OCI-LY3 (cell line): ENCODE results near the gene HEY2.
A peak's percentile ranks its signal among the peaks of the same experiment; 100 is the strongest.

Source experiments
- H2AFZ ChIP-seq: fragments of 200-600, 300-600 bp; shearing (Covaris generic); 2 replicates; pipeline ENCODE4 v1.6.0; 2014; ENCODE audit warnings: antibody characterized with exemption, low read depth, low read length
- H3K27ac ChIP-seq: fragments of 200-600, 300-600 bp; sonication (generic); 2 replicates; pipeline ENCODE4 v1.5.1; 2014; ENCODE audit warnings: mild to moderate bottlenecking, low read length, moderate library complexity, mixed read lengths
- H3K27me3 ChIP-seq: fragments of 200-600, 300-600 bp; sonication (generic); 2 replicates; pipeline ENCODE4 v1.6.1; 2014; ENCODE audit warnings: low read depth, low read length, mixed read lengths
- H3K36me3 ChIP-seq: fragments of 200-600, 300-600 bp; sonication (generic); replicated peaks from 2 replicates; pipeline ENCODE3; 2014; ENCODE audit warnings: low read depth, low read length, mixed read lengths
- H3K4me1 ChIP-seq: fragments of 300-600, 200-600 bp; sonication (generic); 2 replicates; pipeline ENCODE4 v1.6.1; 2014; ENCODE audit warnings: low read length, mixed read lengths
- H3K4me2 ChIP-seq: fragments of 200-600, 300-600 bp; sonication (generic); 2 replicates; pipeline ENCODE4 v1.6.1; 2014; ENCODE audit warnings: low read length, mixed read lengths
- H3K4me3 ChIP-seq: fragments of 300-600, 200-600 bp; sonication (generic); 2 replicates; pipeline ENCODE4 v1.5.1; 2014; ENCODE audit warnings: antibody characterized with exemption, mild to moderate bottlenecking, low read length, moderate library complexity
- H3K79me2 ChIP-seq: fragments of 300-600, 200-600 bp; shearing (Covaris generic); 2 replicates; pipeline ENCODE4 v1.6.1; 2014; ENCODE audit warnings: mild to moderate bottlenecking, low read length, mixed read lengths
- H3K9ac ChIP-seq: fragments of 300-600, 200-600 bp; shearing (Covaris generic); 2 replicates; pipeline ENCODE4 v1.6.0; 2014; ENCODE audit warnings: mild to moderate bottlenecking, low read length, moderate library complexity
- H3K9me3 ChIP-seq: fragments of 200-600, 300-600 bp; shearing (Covaris generic); 2 replicates; pipeline ENCODE4 v1.6.1; 2014; ENCODE audit warnings: low read length, mixed read lengths; ENCODE audit not compliant: insufficient read depth
- H4K20me1 ChIP-seq: fragments of 200-600, 300-600 bp; sonication (generic); 2 replicates; pipeline ENCODE4 v1.6.1; 2016; ENCODE audit warnings: low read length, mixed read lengths; ENCODE audit not compliant: insufficient read depth
- CTCF ChIP-seq: fragments of 200-600, 300-600 bp; sonication (generic); IDR thresholded peaks from 2 replicates; pipeline ENCODE4 v1.5.1; 2014; ENCODE audit warnings: antibody characterized with exemption, low read length, low read depth
- EZH2phosphoT487 ChIP-seq: fragments of 200-600 bp; shearing (Covaris generic); IDR thresholded peaks from 2 replicates; pipeline ENCODE4 v1.6.1; 2018; ENCODE audit warnings: antibody characterized with exemption, mixed run types, low read depth

The HEY2 gene

GRCh38 chr6:125797886-125798444 is 48.5 kb downstream of the HEY2 start:
- H3K36me3 ChIP-seq = peaks cover 10% of the 10 kb centered on the region
- H3K4me3 ChIP-seq = peak overlapping the region; percentile 38; the same call in 1 of the 2 replicates
- H3K27me3 ChIP-seq = no peaks in the 10 kb centered on the region
- H3K27ac ChIP-seq = peak overlapping the region; percentile 97
- TF ChIP-seq EZH2phosphoT487 (no peak), CTCF (no peak)
- H3K9ac ChIP-seq = peak overlapping the region; percentile 51
- H4K20me1 ChIP-seq = no peaks in the 10 kb centered on the region
- no peak overlapping the region for H2AFZ ChIP-seq
- peaks cover 89% of the 10 kb centered on the region for H3K4me1 ChIP-seq
- no peaks in the 10 kb centered on the region for H3K9me3 ChIP-seq
- peaks cover 87% of the 10 kb centered on the region for H3K79me2 ChIP-seq
- peak overlapping the region; percentile 73 for H3K4me2 ChIP-seq

GRCh38 chr6:125798734-125799508 is 49.5 kb downstream of the HEY2 start:
- peaks cover 10% of the 10 kb centered on the region for H3K36me3 ChIP-seq
- H3K9me3 ChIP-seq = no peaks in the 10 kb centered on the region
- TF ChIP-seq EZH2phosphoT487 = no peak
- no peak for TF ChIP-seq CTCF

GRCh38 chr6:125802383-125802782 is 53.0 kb downstream of the HEY2 start:
- Histone ChIP-seq H4K20me1 (no peaks in the 10 kb centered on the region), H3K36me3 (peaks cover 7% of the 10 kb centered on the region), H3K79me2 (peaks cover 73% of the 10 kb centered on the region), H3K4me1 (peaks cover 90% of the 10 kb centered on the region), H3K27me3 (no peaks in the 10 kb centered on the region), H3K4me3 (peak overlapping the region; percentile 55), H3K9me3 (no peaks in the 10 kb centered on the region), H3K4me2 (peak overlapping the region; percentile 80), H3K27ac (peak overlapping the region; percentile 84), H2AFZ (no peak overlapping the region), H3K9ac (peak overlapping the region; percentile 34)
- no peak for TF ChIP-seq EZH2phosphoT487
- no peak for TF ChIP-seq CTCF

More at GRCh38 chr6:125798734-125799508, 49.5 kb downstream of the HEY2 start:
- Histone ChIP-seq H3K4me2 (peak overlapping the region; percentile 78), H3K4me3 (peak overlapping the region; percentile 44), H3K4me1 (peaks cover 89% of the 10 kb centered on the region), H3K27ac (peak overlapping the region; percentile 97), H3K27me3 (no peaks in the 10 kb centered on the region), H3K9ac (peak overlapping the region; percentile 74), H3K79me2 (peaks cover 84% of the 10 kb centered on the region), H4K20me1 (no peaks in the 10 kb centered on the region), H2AFZ (no peak overlapping the region)

GRCh38 chr6:125802943-125803377 is 53.5 kb downstream of the HEY2 start:
- Histone ChIP-seq H3K9ac (peak overlapping the region; percentile 39), H3K27ac (peak overlapping the region; percentile 84), H3K79me2 (peaks cover 71% of the 10 kb centered on the region)

More at GRCh38 chr6:125802943-125803377, 53.5 kb downstream of the HEY2 start:
- Histone ChIP-seq H3K4me1 (peaks cover 90% of the 10 kb centered on the region), H2AFZ (no peak overlapping the region), H3K36me3 (peaks cover 7% of the 10 kb centered on the region), H3K9me3 (no peaks in the 10 kb centered on the region), H3K4me2 (peak overlapping the region; percentile 80), H4K20me1 (peaks cover 3% of the 10 kb centered on the region; the same call in 1 of the 2 replicates), H3K27me3 (no peaks in the 10 kb centered on the region), H3K4me3 (peak overlapping the region; percentile 55)
- TF ChIP-seq CTCF (no peak), EZH2phosphoT487 (no peak)
